ENCODE results near the gene SAC3D1.

SAC3D1 gene

GRCh38 chr11:65027213-65028067 lies 13.6 kb upstream of the SAC3D1 start, which contains the start of gene SNX15:
TSS of gene SNX15 (plus strand) at chr11:65027439. CDS start at chr11:65027538, 99 bp downstream.
- DNase-seq = peak; percentile 97

GRCh38 chr11:65032216-65032615 lies 8.8 kb upstream of the SAC3D1 start:
- no peak for DNase-seq

- no peak for DNase-seq
Measured at GRCh38 chr11:65034423-65034822, 6.6 kb upstream of the SAC3D1 start.

GRCh38 chr11:65035579-65035978 lies 5.4 kb upstream of the SAC3D1 start:
- DNase-seq = no peak

- DNase-seq = no peak
Measured at GRCh38 chr11:65036931-65037330, 4.1 kb upstream of the SAC3D1 start.

GRCh38 chr11:65040520-65040846 lies 527 bp upstream of the SAC3D1 start:
- no peak for DNase-seq

- no peak for DNase-seq
Measured at GRCh38 chr11:65042891-65043290, 1.9 kb downstream of the SAC3D1 start.

- no peak for DNase-seq
Measured at GRCh38 chr11:65043881-65044501, 3.0 kb downstream of the SAC3D1 start.

- no peak for DNase-seq
Measured at GRCh38 chr11:65045061-65045460, 4.1 kb downstream of the SAC3D1 start.

GRCh38 chr11:65045728-65046127 lies 4.7 kb downstream of the SAC3D1 start:
- DNase-seq = no peak

GRCh38 chr11:65047581-65048422 lies 6.8 kb downstream of the SAC3D1 start:
- DNase-seq = no peak

- DNase-seq = no peak
Measured at GRCh38 chr11:65051398-65051858, 10.4 kb downstream of the SAC3D1 start.

- no peak for DNase-seq
Measured at GRCh38 chr11:65053827-65054508, 13.0 kb downstream of the SAC3D1 start.

GRCh38 chr11:65055538-65055937 lies 14.5 kb downstream of the SAC3D1 start:
- no peak for DNase-seq

GRCh38 chr11:65056999-65057398 lies 16.0 kb downstream of the SAC3D1 start:
- DNase-seq = no peak

- no peak for DNase-seq
Measured at GRCh38 chr11:65057526-65057925, 16.5 kb downstream of the SAC3D1 start.

- no peak for DNase-seq
Measured at GRCh38 chr11:65058012-65058411, 17.0 kb downstream of the SAC3D1 start.

- DNase-seq = no peak
Measured at GRCh38 chr11:65058419-65059054, 17.5 kb downstream of the SAC3D1 start, which contains the start of gene NAALADL1. TSS of gene NAALADL1 (minus strand) at chr11:65058553. CDS start at chr11:65058521, 32 bp downstream.

- no peak for DNase-seq
Measured at GRCh38 chr11:65059523-65059922, 18.5 kb downstream of the SAC3D1 start.

GRCh38 chr11:65059959-65060824 lies 19.2 kb downstream of the SAC3D1 start:
- no peak for DNase-seq

- no peak for DNase-seq
Measured at GRCh38 chr11:65060913-65061408, 20.0 kb downstream of the SAC3D1 start.

Measured in NCI-H1105 (cell line).